H1 (cell line): ENCODE results near the gene GAS7. TPM values are rescaled to one million over a fixed set of nuclear protein-coding genes. Genes with fewer than 3 reads are reported as not detected.

Experiments used
- CTCF ChIA-PET: fragments of 300-600 bp; sonication (Branson Sonifier 250); formaldehyde crosslinking; loops from one replicate; lab custom pipeline; 2021; ENCODE audit not compliant: partially characterized antibody; lab: Charles Lee
- POLR2A ChIA-PET: fragments of 300-600 bp; sonication (Branson Sonifier 250); formaldehyde crosslinking; loops from one replicate; lab custom pipeline; 2021; ENCODE audit warnings: inconsistent platforms; ENCODE audit not compliant: partially characterized antibody; lab: Charles Lee
- DNase-seq, 2 experiments: peaks; one replicate each; pipeline versions ENCODE4 v3.0.0 to v3.0.0-alpha.2; 2010 to 2022; ENCODE audit warnings: low spot score in 2 of 2, low read depth in 1 of 2, mixed read lengths in 1 of 2
- FAIRE-seq: peaks from 2 replicates; lab custom pipeline; 2011; peaks lifted over from hg19 to GRCh38; lab: Jason Lieb, UNC
- H2AFZ ChIP-seq: 2 replicates; pipeline ENCODE4 v1.8.1; 2012; ENCODE audit warnings: low read length, inconsistent platforms
- H2AK5ac ChIP-seq: 2 replicates; pipeline ENCODE4 v1.6.1; 2013; ENCODE audit warnings: low read depth, low read length
- H2BK120ac ChIP-seq: replicated peaks from 2 replicates; pipeline ENCODE3; 2013; ENCODE audit warnings: low read depth, low read length, inconsistent platforms
- H2BK12ac ChIP-seq: 2 replicates; pipeline ENCODE4 v1.6.1; 2013; ENCODE audit warnings: low read depth, low read length
- H2BK15ac ChIP-seq: 2 replicates; pipeline ENCODE4 v1.6.1; 2013; ENCODE audit warnings: low read length
- H2BK20ac ChIP-seq: 2 replicates; pipeline ENCODE4 v1.6.1; 2013; ENCODE audit warnings: low read length
- H2BK5ac ChIP-seq: 2 replicates; pipeline ENCODE4 v1.6.1; 2013; ENCODE audit warnings: low read depth, low read length
- H3K14ac ChIP-seq: 2 replicates; pipeline ENCODE4 v1.6.1; 2013; ENCODE audit warnings: inconsistent platforms; ENCODE audit not compliant: insufficient read length
- H3K18ac ChIP-seq: 2 replicates; pipeline ENCODE4 v1.6.1; 2013; ENCODE audit warnings: low read length; ENCODE audit errors: extremely low read depth
- H3K23ac ChIP-seq: 2 replicates; pipeline ENCODE4 v1.6.1; 2013; ENCODE audit warnings: inconsistent platforms; ENCODE audit not compliant: insufficient read length
- H3K23me2 ChIP-seq: 2 replicates; pipeline ENCODE4 v1.6.1; 2013; ENCODE audit warnings: low read depth, low read length
- H3K27ac ChIP-seq: 2 replicates; pipeline ENCODE4 v1.6.1; 2011; ENCODE audit warnings: low read depth, low read length, inconsistent platforms
- H3K27me3 ChIP-seq, 4 experiments: replicated peaks in 1 of 4; 1 replicate in 1 of 4; 2 replicates in 3 of 4; pipeline versions ENCODE4 v1.6.1 to v1.8.1; 2011 to 2013; ENCODE audit warnings: low read length in 3 of 4, mild to moderate bottlenecking in 3 of 4, inconsistent platforms in 2 of 4, mixed read lengths in 2 of 4, moderate library complexity in 1 of 4; ENCODE audit not compliant: control insufficient read depth in 3 of 4, insufficient read depth in 3 of 4; ENCODE audit errors: extremely low read depth in 1 of 4
- H3K36me3 ChIP-seq, 4 experiments: 2 replicates each; pipeline versions ENCODE4 v1.6.1 to v1.8.1; 2011 to 2013; ENCODE audit warnings: mild to moderate bottlenecking in 4 of 4, low read length in 3 of 4, moderate library complexity in 2 of 4, control low read depth in 1 of 4, inconsistent platforms in 1 of 4; ENCODE audit not compliant: insufficient read depth in 4 of 4, control insufficient read depth in 2 of 4
- H3K4ac ChIP-seq: replicated peaks from 2 replicates; pipeline ENCODE3; 2013; ENCODE audit warnings: low read length, low read depth, mixed read lengths, inconsistent platforms; ENCODE audit not compliant: insufficient read length
- H3K4me1 ChIP-seq, 4 experiments: replicated peaks in 1 of 4; 1 replicate in 1 of 4; 2 replicates in 3 of 4; pipeline versions ENCODE4 v1.6.1 to v1.8.1; 2011 to 2013; ENCODE audit warnings: low read length in 3 of 4, inconsistent platforms in 2 of 4, mixed read lengths in 1 of 4; ENCODE audit not compliant: insufficient read depth in 4 of 4, control insufficient read depth in 3 of 4
- H3K4me2 ChIP-seq, 2 experiments: 2 replicates each; pipeline versions ENCODE4 v1.6.1 to v1.8.1; 2011 to 2013; ENCODE audit warnings: low read depth in 2 of 2, low read length in 2 of 2, control low read depth in 1 of 2, inconsistent platforms in 1 of 2, mild to moderate bottlenecking in 1 of 2; ENCODE audit not compliant: insufficient read depth in 1 of 2
- H3K4me3 ChIP-seq, 4 experiments: fragments of 200-600, 300-600 bp in 1 of 4; sonication (generic), shearing (Covaris generic), sonication (Bioruptor Twin) in 1 of 4; 2 replicates each; pipeline versions ENCODE4 v1.5.1 to v1.8.1; 2011 to 2016; ENCODE audit warnings: low read length in 4 of 4, low read depth in 3 of 4, control low read depth in 2 of 4, inconsistent platforms in 2 of 4, mild to moderate bottlenecking in 2 of 4, mixed read lengths in 1 of 4, moderate library complexity in 1 of 4; ENCODE audit not compliant: insufficient read depth in 2 of 4; ENCODE audit errors: extremely low read depth in 1 of 4
- H3K56ac ChIP-seq: replicated peaks from 2 replicates; pipeline ENCODE3; 2013; ENCODE audit warnings: low read depth, mild to moderate bottlenecking, mixed read lengths, low read length, inconsistent platforms; ENCODE audit not compliant: insufficient read length
- H3K79me1 ChIP-seq: 2 replicates; pipeline ENCODE4 v1.6.1; 2013; ENCODE audit warnings: low read depth, low read length, control low read depth
- H3K79me2 ChIP-seq, 2 experiments: 2 replicates each; pipeline versions ENCODE4 v1.6.1 to v1.8.1; 2012 to 2013; ENCODE audit warnings: low read length in 2 of 2, mild to moderate bottlenecking in 2 of 2, inconsistent platforms in 1 of 2; ENCODE audit not compliant: insufficient read depth in 2 of 2, control insufficient read depth in 1 of 2
- H3K9ac ChIP-seq, 4 experiments: replicated peaks in 1 of 4; 1 replicate in 1 of 4; 2 replicates in 3 of 4; pipeline versions ENCODE4 v1.6.1 to v1.8.1; 2011 to 2013; ENCODE audit warnings: low read depth in 3 of 4, low read length in 3 of 4, control low read depth in 2 of 4, mild to moderate bottlenecking in 2 of 4, moderate library complexity in 2 of 4, inconsistent platforms in 1 of 4; ENCODE audit errors: extremely low read depth in 1 of 4
- H3K9me3 ChIP-seq, 2 experiments: 2 replicates each; pipeline versions ENCODE4 v1.6.1 to v1.8.1; 2012 to 2013; ENCODE audit warnings: mild to moderate bottlenecking in 2 of 2, moderate library complexity in 2 of 2, control low read depth in 1 of 2, inconsistent platforms in 1 of 2, low read depth in 1 of 2, low read length in 1 of 2, mixed read lengths in 1 of 2; ENCODE audit not compliant: insufficient read depth in 2 of 2
- H4K20me1 ChIP-seq, 2 experiments: replicated peaks in 1 of 2; 2 replicates each; pipeline versions ENCODE3 to v1.8.1; 2011 to 2013; ENCODE audit warnings: inconsistent platforms in 2 of 2, low read length in 2 of 2, mild to moderate bottlenecking in 1 of 2; ENCODE audit not compliant: insufficient read depth in 2 of 2, control insufficient read depth in 1 of 2
- H4K5ac ChIP-seq: 2 replicates; pipeline ENCODE4 v1.6.1; 2013; ENCODE audit warnings: low read length, low read depth, mixed read lengths, inconsistent platforms; ENCODE audit not compliant: insufficient read length
- H4K8ac ChIP-seq: 2 replicates; pipeline ENCODE4 v1.8.0; 2013; ENCODE audit warnings: mild to moderate bottlenecking, moderate library complexity, low read length, inconsistent platforms; ENCODE audit not compliant: insufficient read depth; ENCODE audit errors: extremely low read depth
- H4K91ac ChIP-seq: replicated peaks from 2 replicates; pipeline ENCODE3; 2013; ENCODE audit warnings: low read length, mixed read lengths, inconsistent platforms; ENCODE audit not compliant: insufficient read length
- GABPA ChIP-seq: IDR thresholded peaks from 2 replicates; pipeline ENCODE4 v1.6.1; 2011; ENCODE audit warnings: mild to moderate bottlenecking, low read length, moderate library complexity, borderline replicate concordance; ENCODE audit not compliant: insufficient read depth
- WGBS, 2 experiments: shearing (Covaris generic) in 1 of 2; methylation state at CpG; one replicate each; pipeline versions ENCODE4 v1.1.6 to v1.1.7; 2013 to 2015; ENCODE audit warnings: low lambda C conversion rate in 2 of 2, mixed read lengths in 2 of 2, inconsistent platforms in 1 of 2, low coverage in 1 of 2, missing lambda C conversion rate in 1 of 2; ENCODE audit not compliant: insufficient replicate concordance in 2 of 2, insufficient coverage in 1 of 2, insufficient read length in 1 of 2; ENCODE audit errors: extremely low coverage in 1 of 2, missing lambda C conversion rate in 1 of 2; 5-methylcytosine and 5-hydroxymethylcytosine counted together
- polyA plus RNA-seq, 7 experiments: library from polyadenylated mRNA; depleted of rRNA in 3 of 7; stranded (reverse) in 5 of 7; unstranded in 2 of 7; fragments of >200 nt in 5 of 7; fragments of 200-250 nt in 2 of 7; gene quantifications; 1 replicate in 5 of 7; 2 replicates in 1 of 7; 4 replicates in 1 of 7; pipeline versions ENCODE4 v1.2.1 to v1.2.3, GENCODE V29; 2011 to 2013; ENCODE audit warnings: missing spikeins in 2 of 7, mixed read lengths in 2 of 7
- total RNA-seq: library from RNA; stranded (reverse); fragmentation: NEBNext Ultra II Directional; extraction: Animal tissue kit (Norgen Biotek cat#: 25700); gene quantifications from 2 replicates; pipeline ENCODE4 v1.2.1, GENCODE V29; 2021

Gene GAS7
- total and polyA plus RNA-seq, 2 of the 8 experiments (the other 6 are each of a cell fraction or from before 2014, with no cell fraction given) = 5.0 to 14.5 TPM

GRCh38 chr17:9986754-9987382, 211.5 kb downstream of the GAS7 start:
- no peak overlapping the region for H4K5ac ChIP-seq
- no peaks in the 10 kb centered on the region for H3K79me1 ChIP-seq
- no peaks in the 10 kb centered on the region for H3K79me2 ChIP-seq
- no peak overlapping the region for H3K14ac ChIP-seq
- TF ChIP-seq GABPA = no peak
- H3K18ac ChIP-seq = no peak overlapping the region
- no peak overlapping the region for H2BK12ac ChIP-seq
- H2BK5ac ChIP-seq = no peak overlapping the region
- POLR2A ChIA-PET = no interaction called here
- H4K91ac ChIP-seq = no peak overlapping the region
- 90% methylated on average over 9 of the region's 9 CpGs; no CpG with 5 or more reads in 1 of the 2 experiments for WGBS, 2 experiments
- no peak overlapping the region for H3K4me3 ChIP-seq
- no peak overlapping the region for H2BK20ac ChIP-seq
- H2AK5ac ChIP-seq = no peak overlapping the region
- CTCF ChIA-PET = interaction anchor here (0.6 to 12.4 kb wide), 25 partner anchors 9 to 296 kb away, joined by 3 to 140 read pairs (median 4); partner anchors contain the start of gene GAS7
- no peak overlapping the region for H2BK120ac ChIP-seq
- peaks cover 0 to 2% (median 0%) of the 10 kb centered on the region in 4 experiments; a peak in 2 of 7 replicates for H3K4me1 ChIP-seq
- no peak overlapping the region for H4K8ac ChIP-seq
- H3K4ac ChIP-seq = no peak overlapping the region
- no peak overlapping the region for H2BK15ac ChIP-seq
- no peak for FAIRE-seq
- no peak overlapping the region for H3K4me2 ChIP-seq
- no peak overlapping the region for H3K9ac ChIP-seq
- H3K9me3 ChIP-seq = peaks cover 0 to 4% of the 10 kb centered on the region in 2 experiments; a peak in 1 of 4 replicates
- H3K56ac ChIP-seq = no peak overlapping the region
- H4K20me1 ChIP-seq = no peaks in the 10 kb centered on the region
- H3K23me2 ChIP-seq = 0 out of 2 replicates have a peak, but pooled peaks cover 2% of the 10 kb centered on the region
- H3K27me3 ChIP-seq = no peaks in the 10 kb centered on the region
- no peak for DNase-seq
- no peak overlapping the region for H2AFZ ChIP-seq
- no peak overlapping the region for H3K23ac ChIP-seq
- H3K36me3 ChIP-seq = no peaks in the 10 kb centered on the region
- H3K27ac ChIP-seq = no peak overlapping the region
